Endothelial cell of umbilical vein (primary cell): Measurements from ENCODE around the gene NSL1. TPM values are rescaled to one million over a fixed set of nuclear protein-coding genes. Genes with fewer than 3 reads are reported as not detected.

Source experiments
- BruUV-seq: library from RNA; stranded (reverse); fragments of 400-500 nt; replicated peaks from 2 replicates; lab custom pipeline; 2021; lab: Mats Ljungman, UMichigan
- CTCF ChIA-PET: fragments of 300-600, 350-600 bp; sonication (Branson Sonifier 250); formaldehyde crosslinking; loops from one replicate; lab custom pipeline; 2021; ENCODE audit warnings: antibody characterized with exemption, inconsistent platforms; lab: Charles Lee
- POLR2A ChIA-PET: fragments of 300-600, 350-600 bp; sonication (Branson Sonifier 250); formaldehyde crosslinking; loops from one replicate; lab custom pipeline; 2021; ENCODE audit warnings: antibody characterized with exemption, inconsistent platforms; lab: Charles Lee
- DNase-seq: peaks from one replicate; pipeline ENCODE4 v3.0.0-alpha.2; 2011; ENCODE audit warnings: low read depth, low spot score
- FAIRE-seq: peaks from 2 replicates; lab custom pipeline; 2011; peaks lifted over from hg19 to GRCh38; lab: Jason Lieb, UNC
- H2AFZ ChIP-seq: 2 replicates; pipeline ENCODE4 v1.6.0; 2012; ENCODE audit warnings: low read depth, low read length, control low read depth, inconsistent platforms
- H3K27ac ChIP-seq: 2 replicates; pipeline ENCODE4 v1.5.1; 2011; ENCODE audit warnings: low read depth, mild to moderate bottlenecking, control low read depth, low read length, moderate library complexity; ENCODE audit not compliant: insufficient read depth
- H3K27me3 ChIP-seq, 2 experiments: 2 replicates each; pipeline versions ENCODE4 v1.6.0 to v1.6.1; 2011; ENCODE audit warnings: low read length in 2 of 2, mixed read lengths in 1 of 2; ENCODE audit not compliant: control insufficient read depth in 2 of 2, insufficient read depth in 2 of 2
- H3K36me3 ChIP-seq, 2 experiments: 2 replicates in 1 of 2; 3 replicates in 1 of 2; pipeline ENCODE4 v1.5.1; 2011; ENCODE audit warnings: low read length in 2 of 2, mild to moderate bottlenecking in 1 of 2, moderate library complexity in 1 of 2; ENCODE audit not compliant: control insufficient read depth in 2 of 2, insufficient read depth in 2 of 2; ENCODE audit errors: extremely low read depth in 1 of 2
- H3K4me1 ChIP-seq: 3 replicates; pipeline ENCODE4 v1.5.1; 2011; ENCODE audit warnings: mild to moderate bottlenecking, low read length; ENCODE audit not compliant: control insufficient read depth, insufficient read depth; ENCODE audit errors: extremely low read depth
- H3K4me2 ChIP-seq: 2 replicates; pipeline ENCODE4 v1.6.1; 2011; ENCODE audit warnings: low read length, control low read depth, mixed read lengths; ENCODE audit not compliant: insufficient read depth
- H3K4me3 ChIP-seq, 3 experiments: fragments of 200-600 bp in 1 of 3; sonication (generic), shearing (Covaris generic) in 1 of 3; replicated peaks in 1 of 3; 2 replicates each; pipeline ENCODE4 v1.5.1; 2011 to 2016; ENCODE audit warnings: control low read depth in 3 of 3, low read length in 3 of 3, mild to moderate bottlenecking in 2 of 3, inconsistent platforms in 1 of 3, low read depth in 1 of 3, moderate library complexity in 1 of 3; ENCODE audit not compliant: insufficient read depth in 1 of 3
- H3K79me2 ChIP-seq: 2 replicates; pipeline ENCODE4 v1.6.0; 2012; ENCODE audit warnings: low read length, inconsistent platforms; ENCODE audit not compliant: control insufficient read depth, insufficient read depth
- H3K9ac ChIP-seq: replicated peaks from 2 replicates; pipeline ENCODE3; 2011; ENCODE audit warnings: low read length, control low read depth; ENCODE audit not compliant: insufficient read depth; ENCODE audit errors: extremely low read depth
- H3K9me1 ChIP-seq: replicated peaks from 3 replicates; pipeline ENCODE4 v1.6.0; 2011; ENCODE audit warnings: mild to moderate bottlenecking, low read length; ENCODE audit not compliant: control insufficient read depth, insufficient read depth; ENCODE audit errors: extremely low read depth
- H3K9me3 ChIP-seq: replicated peaks from 2 replicates; pipeline ENCODE4 v1.5.1; 2012; ENCODE audit warnings: low read length, inconsistent platforms; ENCODE audit not compliant: control insufficient read depth, insufficient read depth
- H4K20me1 ChIP-seq: replicated peaks from 2 replicates; pipeline ENCODE3; 2011; ENCODE audit warnings: mild to moderate bottlenecking, low read length; ENCODE audit not compliant: control insufficient read depth, insufficient read depth; ENCODE audit errors: extremely low read depth
- CTCF ChIP-seq, 2 donors: IDR thresholded peaks; 1 replicate in 1 of 2; 2 replicates in 1 of 2; pipeline ENCODE4 v1.5.1; 2011; ENCODE audit warnings: low read length in 2 of 2, mild to moderate bottlenecking in 2 of 2, moderate library complexity in 2 of 2, control low read depth in 1 of 2, inconsistent platforms in 1 of 2, low read depth in 1 of 2; ENCODE audit not compliant: insufficient read depth in 1 of 2; ENCODE audit errors: extremely low read depth in 1 of 2
- EZH2 ChIP-seq: IDR thresholded peaks from 2 replicates; pipeline ENCODE4 v1.6.1; 2012; ENCODE audit warnings: borderline replicate concordance, low read depth, mild to moderate bottlenecking, moderate library complexity, low read length, inconsistent platforms; ENCODE audit not compliant: severe bottlenecking
- FOS ChIP-seq: IDR thresholded peaks from 2 replicates; pipeline ENCODE4 v1.6.1; 2011; ENCODE audit warnings: mild to moderate bottlenecking, low read length, moderate library complexity, borderline replicate concordance; ENCODE audit not compliant: insufficient read depth
- GATA2 ChIP-seq: IDR thresholded peaks from 2 replicates; pipeline ENCODE4 v1.7.0; 2011; ENCODE audit warnings: low read depth, mild to moderate bottlenecking, moderate library complexity, mixed read lengths, low read length; ENCODE audit not compliant: insufficient read length, insufficient read depth
- JUN ChIP-seq: IDR thresholded peaks from 2 replicates; pipeline ENCODE4 v1.6.1; 2011; ENCODE audit warnings: borderline replicate concordance, low read depth; ENCODE audit not compliant: insufficient read length, insufficient read depth
- MAX ChIP-seq: IDR thresholded peaks from 2 replicates; pipeline ENCODE4 v1.6.1; 2011; ENCODE audit not compliant: insufficient read depth, insufficient read length
- MYC ChIP-seq: IDR thresholded peaks from one replicate; pipeline ENCODE4 v1.6.1; 2011; ENCODE audit warnings: mild to moderate bottlenecking, low read depth, low read length
- POLR2A ChIP-seq: IDR thresholded peaks from 2 replicates; pipeline ENCODE4 v1.6.1; 2012; ENCODE audit warnings: low read depth, mild to moderate bottlenecking, control low read depth, low read length
- POLR2AphosphoS5 ChIP-seq: IDR thresholded peaks from 2 replicates; pipeline ENCODE4 v1.6.1; 2012; ENCODE audit warnings: low read depth, mild to moderate bottlenecking, control low read depth, low read length, moderate library complexity; ENCODE audit not compliant: insufficient read depth
- dilution Hi-C: fragments of 300-500 bp; cut with MboI; formaldehyde crosslinking; loops from one replicate; pipeline ENCODE4 v1.15.0; 2019; ENCODE audit warnings: low sequenced_read_pairs; ENCODE audit not compliant: extremely low pct_ligation_motif_present
- intact Hi-C: fragments of 100-400 bp; cut with micrococcal nuclease; formaldehyde crosslinking; loops from one replicate; pipeline ENCODE4 v1.10.0; 2022
- polyA plus RNA-seq, 4 experiments: library from polyadenylated mRNA; depleted of rRNA in 3 of 4; stranded (reverse) in 3 of 4; unstranded in 1 of 4; fragments of >200 nt; gene quantifications; 2 replicates each; pipeline versions ENCODE4 v1.2.1 to v1.2.3, GENCODE V29; 2011 to 2012; ENCODE audit warnings: missing spikeins in 1 of 4
- total RNA-seq: library from RNA; stranded (reverse); gene quantifications from 2 replicates; pipeline ENCODE4 v1.2.3, GENCODE V29; 2021

NSL1 gene
- total and polyA plus RNA-seq, 2 donors (not counting 3 experiments of a cell fraction or from before 2014, with no cell fraction given) = 15.5 to 30.2 TPM

GRCh38 chr1:212794561-212795014 lies 3.0 kb upstream of the NSL1 start:
- H2AFZ ChIP-seq = peak overlapping the region; percentile 26
- peak overlapping the region; percentile 21 for H3K4me2 ChIP-seq
- H3K27me3 ChIP-seq = no peaks in the 10 kb centered on the region
- H3K27ac ChIP-seq = peak overlapping the region; percentile 38
- H3K9ac ChIP-seq = no peak overlapping the region
- no peaks in the 10 kb centered on the region for H3K9me3 ChIP-seq
- H3K9me1 ChIP-seq = no peaks in the 10 kb centered on the region
- peaks cover 21% of the 10 kb centered on the region for H3K4me1 ChIP-seq
- FAIRE-seq (no peak), DNase-seq (peak; percentile 28)
- peaks cover 8% of the 10 kb centered on the region for H3K79me2 ChIP-seq
- POLR2A ChIA-PET = no interaction called here
- no peak overlapping the region for H3K4me3 ChIP-seq
- H3K36me3 ChIP-seq = peaks cover 2 to 4% of the 10 kb centered on the region in 2 experiments
- intact Hi-C loops = no loop called here
- no peaks in the 10 kb centered on the region for H4K20me1 ChIP-seq
- BruUV-seq = no TSS peak
- dilution Hi-C loops = no loop called here
- CTCF ChIA-PET = interaction anchor here (1.2 kb wide), 1 partner anchor 130 kb away, joined by 3 read pairs; no protein-coding TSS in a partner anchor
- TF ChIP-seq EZH2 (no peak), MAX (no peak), JUN (no peak), POLR2A (no peak), POLR2AphosphoS5 (no peak), FOS (no peak), GATA2 (no peak), CTCF (IDR thresholded peaks at IDR 0.05; ENCODE audit: extremely low read depth in 1 of 2, insufficient read depth in 1 of 2, low read depth in 1 of 2, low read length in 2 of 2) (no peak), MYC (no peak)
